Stimulated activated CD8-positive, alpha-beta memory T cell treated with anti-CD3 and anti-CD28 coated beads, Interleukin-15, amount 100 ng/mL, for 1 hour (primary cell): ENCODE data around the gene TRAF1.

ENCODE experiments used
- DNase-seq: peaks from one replicate; pipeline ENCODE4 v3.0.0-alpha.2; 2020; ENCODE audit warnings: low read depth

Gene TRAF1

DNA sequence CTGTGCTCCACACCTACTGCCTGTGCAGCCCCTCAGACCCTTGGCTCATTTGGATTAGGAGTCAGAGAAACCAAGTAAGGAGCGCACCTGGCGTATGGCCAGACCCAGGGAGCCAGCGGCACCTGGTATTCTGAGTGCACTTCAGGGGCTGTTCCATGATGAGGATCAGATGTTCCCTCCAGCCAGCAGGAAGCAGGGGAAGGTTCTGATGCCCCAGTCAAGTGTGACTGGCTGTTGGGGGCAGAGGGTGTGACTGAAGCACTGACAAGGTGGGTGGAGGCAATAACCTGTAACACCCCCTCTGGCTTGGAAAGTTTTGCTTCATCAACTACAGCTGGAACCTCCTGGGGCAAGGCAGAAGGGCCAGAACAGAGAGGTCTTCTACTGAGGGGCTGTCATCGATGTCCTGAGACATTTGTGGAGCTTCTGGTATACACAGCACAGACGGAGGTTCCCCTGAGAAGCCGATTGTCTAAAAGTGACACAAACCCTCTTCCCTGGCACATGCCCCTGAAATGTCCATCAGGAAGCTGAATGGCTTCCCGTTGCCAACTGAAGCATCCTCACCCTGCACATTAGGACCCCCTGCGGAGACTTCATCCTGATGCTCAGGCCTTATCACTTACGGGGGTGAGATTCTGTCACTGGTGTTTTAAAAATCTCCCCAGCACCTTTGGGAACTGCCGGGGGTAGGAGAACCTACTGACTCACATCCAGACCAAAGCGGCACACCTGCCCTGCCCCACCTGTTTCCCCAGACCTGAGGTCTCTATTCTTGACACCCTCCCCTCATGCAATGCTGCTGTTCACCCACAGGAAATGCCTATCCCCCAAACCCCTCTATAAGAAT, 21.1 kb downstream of the TRAF1 start:
- no peak for DNase-seq

DNA sequence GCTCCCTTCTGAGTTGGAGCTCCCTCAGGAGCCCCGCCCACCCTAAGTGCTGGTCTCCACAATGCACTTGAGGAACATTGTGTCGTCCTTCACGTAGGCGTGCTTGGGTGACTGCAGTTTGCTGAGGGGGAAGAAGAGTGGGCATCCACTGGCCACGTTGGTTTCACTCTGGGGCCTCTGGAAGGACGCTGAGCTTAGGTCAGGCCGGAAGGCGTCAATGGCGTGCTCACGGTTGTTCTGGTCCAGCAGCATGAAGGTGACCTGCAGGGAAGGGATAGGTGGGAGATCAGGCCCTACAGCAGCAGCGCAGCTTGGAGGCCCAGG, 21.7 kb downstream of the TRAF1 start:
- no peak for DNase-seq

- DNase-seq, result no peak
Observed at GRCh38 chr9:120904061-120904977, 22.3 kb downstream of the TRAF1 start.

DNA sequence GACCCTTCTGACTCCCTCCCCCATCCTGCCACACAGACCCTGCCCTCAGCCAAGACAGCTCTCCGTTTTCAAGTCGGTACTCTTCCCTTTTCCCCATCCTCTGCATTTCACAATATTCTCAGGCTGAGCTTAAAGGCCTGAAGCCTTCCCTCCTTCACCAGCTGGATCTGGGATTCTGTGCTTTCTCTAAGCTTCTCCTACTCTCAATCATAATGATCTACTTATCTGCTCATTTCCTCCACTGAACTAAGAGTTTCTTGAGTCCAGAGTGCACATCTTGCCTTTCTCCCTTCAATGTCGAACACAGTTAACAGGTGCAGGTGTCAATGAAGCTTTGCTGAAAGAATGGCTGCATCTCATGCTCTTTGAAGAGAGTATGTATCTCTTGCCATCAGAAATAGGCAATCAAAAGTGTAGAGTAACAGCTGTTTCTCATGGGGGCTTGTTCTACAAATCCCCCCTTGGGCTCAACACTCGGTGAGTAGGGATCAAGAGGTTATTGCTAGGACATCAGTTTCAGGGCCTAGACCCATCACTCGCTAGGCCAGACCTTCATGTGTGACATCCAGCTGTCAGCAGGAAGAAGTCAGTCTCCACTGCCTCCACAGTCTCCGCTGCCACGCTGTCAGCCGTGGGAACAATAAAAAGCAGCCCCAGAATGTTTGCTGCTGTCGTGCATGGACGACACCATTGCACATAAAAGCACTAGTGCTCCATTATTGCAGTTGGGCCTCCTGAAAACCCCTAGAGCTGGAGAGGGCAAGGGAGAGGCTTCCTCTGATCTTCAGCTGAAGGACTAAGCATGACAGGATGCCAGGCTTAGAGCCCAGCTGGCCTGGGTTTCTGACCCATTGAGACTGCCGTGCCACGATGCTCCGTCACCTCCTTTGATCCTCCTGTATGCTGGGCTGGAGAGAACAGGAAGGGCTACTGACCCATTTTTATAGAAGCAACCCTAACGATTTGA, 23.7 kb downstream of the TRAF1 start:
- no peak for DNase-seq

GRCh38 chr9:120901755-120902568, 24.6 kb downstream of the TRAF1 start:
- no peak for DNase-seq

DNA sequence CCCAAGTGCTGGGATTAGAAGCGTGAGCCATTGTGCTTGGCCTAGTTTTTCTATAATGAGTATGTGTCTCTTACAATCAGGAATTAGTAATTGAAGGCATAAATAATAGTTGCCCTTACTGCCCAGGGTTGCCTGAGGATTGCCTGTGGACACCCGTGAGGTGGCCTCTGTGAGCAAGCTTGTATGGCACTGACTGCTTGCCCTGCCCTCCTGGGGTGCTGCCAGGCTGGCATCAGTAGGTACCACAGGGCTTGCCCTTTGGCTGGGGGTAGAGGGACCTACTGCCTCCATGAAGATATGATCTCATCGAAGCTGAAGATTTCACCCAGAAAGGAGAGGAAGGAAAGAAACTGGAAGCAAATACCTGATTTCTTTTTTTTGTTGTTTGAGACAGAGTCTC, 25.8 kb downstream of the TRAF1 start:
- DNase-seq, result no peak

GRCh38 chr9:120899490-120900068, 27.0 kb downstream of the TRAF1 start:
- DNase-seq, result no peak

GRCh38 chr9:120898396-120898795, 28.2 kb downstream of the TRAF1 start:
- no peak for DNase-seq

- no peak for DNase-seq
Observed at GRCh38 chr9:120895951-120896350, 30.6 kb downstream of the TRAF1 start.

GRCh38 chr9:120894321-120895148, 32.1 kb downstream of the TRAF1 start:
- no peak for DNase-seq

DNA sequence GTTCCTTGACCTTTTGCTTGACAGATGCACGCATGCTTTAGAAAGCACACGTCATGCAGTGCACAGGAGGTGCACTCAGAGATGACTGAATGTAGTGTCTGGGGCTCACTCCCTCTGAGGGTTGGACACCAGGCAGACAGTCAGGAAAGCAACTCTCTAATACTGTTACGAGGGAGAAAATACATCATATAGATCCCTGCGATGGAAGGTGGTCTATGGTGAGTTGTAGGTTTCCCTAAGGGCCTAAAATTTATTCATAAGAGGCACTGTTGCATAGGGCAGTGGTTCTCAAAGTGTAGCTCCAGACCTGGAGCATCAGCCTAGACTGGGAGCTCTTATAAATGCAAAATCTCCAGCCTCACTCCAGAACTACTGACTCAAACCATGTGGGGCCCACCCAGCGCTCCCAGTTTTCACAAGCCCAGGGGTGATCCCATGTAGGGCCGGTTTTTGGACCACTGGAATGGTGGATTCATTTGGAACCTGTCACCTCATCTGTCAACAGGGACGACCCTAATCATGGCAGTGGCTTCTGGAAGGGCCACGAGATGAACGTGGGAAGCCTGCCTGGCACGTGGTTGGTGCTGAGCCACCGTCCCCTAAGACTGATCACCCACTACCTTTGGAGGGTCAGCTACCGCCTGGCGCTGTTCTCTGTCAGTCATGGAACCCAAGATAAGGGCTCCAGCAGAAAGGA, 32.8 kb downstream of the TRAF1 start:
- DNase-seq, result no peak

DNA sequence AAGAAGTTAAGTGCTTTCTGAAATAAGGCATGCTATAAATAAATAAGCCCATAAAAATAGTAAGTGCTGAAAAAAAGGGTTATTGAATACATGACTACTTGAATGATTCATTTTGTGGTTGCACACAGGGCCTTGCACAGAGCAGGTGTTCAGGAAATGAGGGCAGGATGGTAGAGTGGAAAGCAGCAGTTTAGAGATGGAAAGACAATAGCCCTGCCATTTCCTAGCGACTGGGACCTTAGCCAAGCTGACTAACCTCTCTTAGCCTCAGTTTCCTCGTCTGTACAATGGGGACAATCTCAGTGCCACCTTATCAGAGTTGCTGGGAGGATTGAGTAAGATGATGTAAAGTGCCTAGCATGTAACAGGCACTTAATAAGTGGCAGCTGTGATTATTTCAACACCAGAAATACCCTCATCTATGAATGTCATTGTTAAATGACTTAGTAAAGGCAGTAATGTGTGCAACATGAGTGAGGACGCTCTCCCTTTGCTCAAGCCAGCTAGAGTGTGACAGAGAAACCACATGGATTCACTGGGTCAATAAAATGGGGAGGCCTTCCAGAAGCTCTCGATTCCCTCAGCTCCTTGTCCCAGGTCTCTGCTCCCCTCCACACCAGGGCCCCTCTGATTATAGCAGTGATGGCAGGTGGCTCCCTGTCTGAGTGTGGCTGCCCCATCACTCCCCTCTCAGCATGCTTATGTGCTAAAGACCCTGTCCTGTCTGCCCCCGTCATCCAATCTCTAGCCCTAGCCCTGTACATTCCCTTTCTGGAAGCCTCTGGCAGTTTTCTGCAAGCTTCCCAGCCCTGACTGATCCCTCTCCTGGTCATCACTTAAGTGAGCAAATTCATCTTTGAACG, 33.6 kb downstream of the TRAF1 start:
- DNase-seq, result no peak

GRCh38 chr9:120891884-120892747, 34.5 kb downstream of the TRAF1 start:
- no peak for DNase-seq

- DNase-seq, result no peak
Observed at GRCh38 chr9:120891245-120891883, 35.2 kb downstream of the TRAF1 start.

DNA sequence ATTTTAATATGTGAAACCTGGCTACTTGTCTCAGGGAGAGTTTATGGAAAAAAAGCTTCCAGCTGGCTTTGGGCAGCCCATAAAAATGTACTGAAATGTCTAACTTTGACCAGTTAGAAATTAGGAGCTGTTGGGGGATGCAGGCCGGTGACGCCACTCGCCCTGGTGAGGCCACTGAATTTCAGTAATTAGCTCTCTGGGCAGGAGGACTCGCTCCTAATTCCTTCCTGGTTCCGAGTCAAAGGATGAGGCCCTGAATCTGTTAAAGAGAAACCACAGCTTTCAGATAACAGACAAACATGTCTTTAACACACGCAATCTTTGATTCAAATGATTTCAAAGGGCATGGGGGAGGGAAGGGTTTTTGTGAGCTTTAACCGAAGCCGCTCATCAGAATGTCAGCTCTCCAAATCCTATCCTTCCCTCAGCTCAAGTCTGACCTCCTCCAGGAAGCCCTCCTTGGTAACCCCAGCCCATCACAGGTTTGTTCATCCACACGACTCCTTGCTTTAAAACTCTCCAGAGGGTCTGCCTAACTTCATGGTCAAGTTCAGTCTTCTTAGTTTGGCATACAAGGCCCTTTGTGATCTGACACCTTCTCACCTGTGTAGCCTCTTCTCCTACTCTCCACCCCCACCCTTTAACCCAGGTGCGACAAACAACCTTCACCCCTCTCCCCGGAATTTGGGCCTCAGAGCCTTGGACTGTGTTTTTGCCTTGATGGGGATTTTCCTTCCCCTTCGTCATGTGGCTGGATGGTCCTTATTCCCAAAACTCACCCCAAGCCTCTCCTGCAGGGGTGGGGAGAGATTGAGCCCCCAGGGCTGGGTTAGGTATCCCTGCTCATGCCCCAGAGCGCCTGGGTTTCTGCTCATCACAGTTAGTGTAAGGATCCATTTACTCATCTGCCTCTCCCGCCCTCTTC, 36.0 kb downstream of the TRAF1 start:
- DNase-seq, result no peak
